ENCODE results near the gene UGCG. TPM values are rescaled to one million over a fixed set of nuclear protein-coding genes. Genes with fewer than 3 reads are reported as not detected.
A peak's percentile ranks its signal among the peaks of the same experiment; 100 is the strongest.

UGCG gene
- total RNA-seq, 1 experiment from 2014 or later = 75.5 TPM

GRCh38 chr9:111897601-111898137, 1.1 kb downstream of the UGCG start:
- TF ChIP-seq CTCF (IDR thresholded peaks at IDR 0.05; ENCODE audit: unreplicated experiment) = no peak
- Mint-ChIP-seq H3K4me3 (ENCODE audit: low read depth, unreplicated experiment) (no peak overlapping the region), H3K27ac (ENCODE audit: unreplicated experiment) (no peak overlapping the region)

GRCh38 chr9:111898331-111899096, 1.9 kb downstream of the UGCG start:
- intact Hi-C loops (cut with micrococcal nuclease; ENCODE audit: unreplicated experiment) = loop anchor here (5.0 kb wide), 2 partner anchors 124 to 169 kb away; no protein-coding TSS in a partner anchor
- no peak for DNase-seq
- TSS peak; percentile 30 for BruUV-seq (replicated peaks)
- TF ChIP-seq CTCF (IDR thresholded peaks at IDR 0.05; ENCODE audit: unreplicated experiment) = no peak
- Mint-ChIP-seq H3K27me3 (ENCODE audit: unreplicated experiment) (no peaks in the 10 kb centered on the region), H3K27ac (ENCODE audit: unreplicated experiment) (no peak overlapping the region), H3K4me1 (ENCODE audit: low read depth, unreplicated experiment) (no peaks in the 10 kb centered on the region), H3K36me3 (ENCODE audit: insufficient read depth, unreplicated experiment) (peaks cover 10% of the 10 kb centered on the region), H3K9me3 (ENCODE audit: low read depth, unreplicated experiment) (no peaks in the 10 kb centered on the region), H3K4me3 (ENCODE audit: low read depth, unreplicated experiment) (no peak overlapping the region)
- CTCF ChIA-PET = interaction anchor here (0.7 to 1.5 kb wide), 2 partner anchors 83 to 659 kb away, joined by 3 to 4 read pairs; no protein-coding TSS in a partner anchor

More at GRCh38 chr9:111897601-111898137, 1.1 kb downstream of the UGCG start:
- Mint-ChIP-seq H3K9me3 (ENCODE audit: low read depth, unreplicated experiment) (no peaks in the 10 kb centered on the region), H3K4me1 (ENCODE audit: low read depth, unreplicated experiment) (no peaks in the 10 kb centered on the region), H3K36me3 (ENCODE audit: insufficient read depth, unreplicated experiment) (peaks cover 6% of the 10 kb centered on the region), H3K27me3 (ENCODE audit: unreplicated experiment) (no peaks in the 10 kb centered on the region)
- BruUV-seq (replicated peaks) = no TSS peak
- DNase-seq = no peak
- intact Hi-C loops (cut with micrococcal nuclease; ENCODE audit: unreplicated experiment) = loop anchor here (1.0 to 5.0 kb wide), 3 partner anchors 125 to 170 kb away; no protein-coding TSS in a partner anchor
- CTCF ChIA-PET = interaction anchor here (0.5 to 1.6 kb wide), 4 partner anchors 46 to 177 kb away, joined by 3 to 12 read pairs (median 4); no protein-coding TSS in a partner anchor

GRCh38 chr9:111900151-111900857, 3.7 kb downstream of the UGCG start:
- no TSS peak for BruUV-seq (replicated peaks)
- intact Hi-C loops (cut with micrococcal nuclease; ENCODE audit: unreplicated experiment) = loop anchor here (2.0 to 5.0 kb wide), 2 partner anchors 14 to 57 kb away; no protein-coding TSS in a partner anchor

More at GRCh38 chr9:111900151-111900857, 3.7 kb downstream of the UGCG start:
- TF ChIP-seq CTCF (IDR thresholded peaks at IDR 0.05; ENCODE audit: unreplicated experiment) = no peak
- CTCF ChIA-PET = no interaction called here
- H3K4me3 Mint-ChIP-seq (ENCODE audit: low read depth, unreplicated experiment) = no peak overlapping the region
- H3K4me1 Mint-ChIP-seq (ENCODE audit: low read depth, unreplicated experiment) = peaks cover 17% of the 10 kb centered on the region
- DNase-seq = no peak
- H3K9me3 Mint-ChIP-seq (ENCODE audit: low read depth, unreplicated experiment) = no peaks in the 10 kb centered on the region
- peaks cover 18% of the 10 kb centered on the region for H3K36me3 Mint-ChIP-seq (ENCODE audit: insufficient read depth, unreplicated experiment)
- H3K27ac Mint-ChIP-seq (ENCODE audit: unreplicated experiment) = no peak overlapping the region
- H3K27me3 Mint-ChIP-seq (ENCODE audit: unreplicated experiment) = no peaks in the 10 kb centered on the region
